ENCODE measurements around the gene GALNT5.

DNA sequence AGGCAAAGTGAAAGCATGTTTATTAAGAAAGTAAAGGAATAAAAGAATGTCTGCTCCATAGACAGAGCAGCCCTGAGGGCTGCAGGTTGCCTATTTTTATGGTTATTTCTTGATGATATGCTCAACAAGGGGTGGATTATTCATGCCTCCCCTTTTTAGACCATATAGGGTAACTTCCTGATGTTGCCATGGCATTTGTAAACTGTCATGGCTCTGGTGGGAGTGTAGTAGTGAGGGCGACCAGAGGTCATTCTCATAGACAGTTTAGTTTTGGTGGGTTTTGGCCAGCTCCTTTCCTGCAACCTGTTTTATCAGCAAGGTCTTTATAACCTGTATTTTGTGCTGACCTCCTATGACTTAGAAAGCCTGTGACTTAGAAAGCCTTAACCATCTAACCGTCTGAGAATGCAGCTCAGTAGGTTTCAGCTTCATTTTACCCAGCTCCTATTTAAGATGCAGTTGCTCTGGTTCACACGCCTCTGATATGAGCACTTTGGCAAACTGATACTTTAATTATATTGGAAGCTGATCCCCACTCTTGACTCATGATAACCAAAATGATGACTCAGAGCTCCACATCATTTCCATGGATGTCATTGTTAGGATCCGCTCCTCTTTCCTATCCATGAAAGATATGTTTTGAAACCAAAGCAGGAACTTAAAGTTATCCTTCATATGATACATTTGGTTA is 82.6 kb downstream of the GALNT5 start:
- TF ChIP-seq, protein P1, sequence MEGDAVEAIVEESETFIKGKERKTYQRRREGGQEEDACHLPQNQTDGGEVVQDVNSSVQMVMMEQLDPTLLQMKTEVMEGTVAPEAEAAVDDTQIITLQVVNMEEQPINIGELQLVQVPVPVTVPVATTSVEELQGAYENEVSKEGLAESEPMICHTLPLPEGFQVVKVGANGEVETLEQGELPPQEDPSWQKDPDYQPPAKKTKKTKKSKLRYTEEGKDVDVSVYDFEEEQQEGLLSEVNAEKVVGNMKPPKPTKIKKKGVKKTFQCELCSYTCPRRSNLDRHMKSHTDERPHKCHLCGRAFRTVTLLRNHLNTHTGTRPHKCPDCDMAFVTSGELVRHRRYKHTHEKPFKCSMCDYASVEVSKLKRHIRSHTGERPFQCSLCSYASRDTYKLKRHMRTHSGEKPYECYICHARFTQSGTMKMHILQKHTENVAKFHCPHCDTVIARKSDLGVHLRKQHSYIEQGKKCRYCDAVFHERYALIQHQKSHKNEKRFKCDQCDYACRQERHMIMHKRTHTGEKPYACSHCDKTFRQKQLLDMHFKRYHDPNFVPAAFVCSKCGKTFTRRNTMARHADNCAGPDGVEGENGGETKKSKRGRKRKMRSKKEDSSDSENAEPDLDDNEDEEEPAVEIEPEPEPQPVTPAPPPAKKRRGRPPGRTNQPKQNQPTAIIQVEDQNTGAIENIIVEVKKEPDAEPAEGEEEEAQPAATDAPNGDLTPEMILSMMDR (IDR thresholded peaks at IDR 0.05): no peak
- TF ChIP-seq POLR2A (IDR thresholded peaks at IDR 0.05): no peak
